ENCODE measurements around the gene AGMO. TPM values are rescaled to one million over a fixed set of nuclear protein-coding genes. Genes with fewer than 3 reads are reported as not detected.

AGMO gene
- total RNA-seq, result not detected
- 0 reads per million in 2 donors for total RNA-seq

DNA sequence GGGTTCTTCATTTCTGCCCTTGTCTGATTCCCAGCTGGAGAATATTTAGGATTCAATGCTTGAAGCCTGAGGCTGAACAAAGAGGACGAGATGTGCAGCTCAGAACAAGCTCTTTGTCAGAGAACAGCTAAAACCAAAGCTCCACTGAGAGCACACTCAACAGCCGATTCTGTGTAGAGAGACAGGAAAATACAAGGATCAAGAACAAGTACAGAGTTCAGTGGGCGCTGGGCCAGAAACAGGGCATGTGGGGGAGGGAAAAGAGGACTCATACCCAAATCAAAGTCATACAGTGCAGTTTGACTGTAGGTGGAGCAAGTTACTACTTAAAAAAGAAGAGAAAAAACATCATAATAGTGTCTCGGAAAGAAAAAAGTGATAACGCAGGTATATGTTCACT is at the start of gene AGMO:
Gene AGMO, minus strand, starts transcription at position 181 of the 400 bp plus-strand sequence.
- no peaks in the 10 kb centered on the region for H3K4me1 Mint-ChIP-seq
- no peak within 1 kb of the TSS for H3K27ac Mint-ChIP-seq
- H3K9me3 ChIP-seq (ENCODE audit: control insufficient read depth, low read length, poor library complexity, severe bottlenecking), result no peaks in the 10 kb centered on the region
- no peak for DNase-seq
- no peak within 1 kb of the TSS for H3K4me3 Mint-ChIP-seq
- H3K36me3 Mint-ChIP-seq (ENCODE audit: low read depth), result no peaks in the 10 kb centered on the region
- no peak for ATAC-seq
- no peaks in the 10 kb centered on the region for H3K27me3 Mint-ChIP-seq

DNA sequence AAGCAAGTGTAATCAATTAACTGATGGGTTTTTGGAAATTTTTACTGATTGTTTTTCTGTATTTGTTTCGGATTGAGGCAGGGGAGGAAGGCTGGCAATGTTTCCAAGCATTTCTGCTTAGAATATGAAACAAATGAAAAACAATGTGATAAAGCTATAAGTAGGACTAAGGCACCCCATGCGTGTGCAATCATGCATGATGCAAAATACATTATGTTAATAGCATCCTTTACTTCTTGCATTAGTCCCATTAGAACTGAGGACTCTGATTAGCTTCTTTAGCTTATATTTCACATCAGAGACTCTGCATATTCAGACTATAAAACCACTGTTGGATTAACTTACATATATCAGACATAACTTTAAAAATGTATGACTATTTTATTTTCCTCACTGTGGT is 48.7 kb upstream of the AGMO start:
- DNase-seq (no peak), ATAC-seq (no peak)
- H3K27me3 Mint-ChIP-seq, result no peaks in the 10 kb centered on the region
- H3K36me3 Mint-ChIP-seq (ENCODE audit: low read depth), result no peaks in the 10 kb centered on the region
- H3K4me3 Mint-ChIP-seq, result no peak overlapping the region
- H3K27ac Mint-ChIP-seq, result no peak overlapping the region
- H3K9me3 ChIP-seq (ENCODE audit: control insufficient read depth, low read length, poor library complexity, severe bottlenecking), result no peaks in the 10 kb centered on the region
- no peaks in the 10 kb centered on the region for H3K4me1 Mint-ChIP-seq

DNA sequence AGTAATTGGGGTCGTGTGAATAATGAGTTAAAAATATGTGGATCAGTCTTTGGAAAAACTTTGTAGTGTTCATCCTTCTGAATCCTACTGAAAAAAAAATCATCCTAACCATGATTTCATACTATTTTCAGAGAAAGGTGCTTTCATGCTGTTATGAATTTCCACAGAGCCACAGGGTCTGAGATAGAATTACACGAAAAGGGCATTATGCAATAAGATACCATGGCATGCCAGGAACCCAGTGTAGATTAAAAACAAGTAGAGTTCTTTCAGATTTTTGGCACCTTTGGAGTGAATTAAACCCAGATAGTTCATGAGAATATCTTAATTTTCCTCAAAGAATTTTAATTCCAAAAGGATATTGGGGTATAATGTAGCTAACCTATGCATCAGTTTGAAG is 47.5 kb upstream of the AGMO start:
- Mint-ChIP-seq H3K36me3 (ENCODE audit: low read depth) (no peaks in the 10 kb centered on the region), H3K4me3 (no peak overlapping the region), H3K27me3 (no peaks in the 10 kb centered on the region), H3K4me1 (no peaks in the 10 kb centered on the region), H3K27ac (no peak overlapping the region)
- ATAC-seq (no peak), DNase-seq (no peak)
- no peaks in the 10 kb centered on the region for H3K9me3 ChIP-seq (ENCODE audit: control insufficient read depth, low read length, poor library complexity, severe bottlenecking)

DNA sequence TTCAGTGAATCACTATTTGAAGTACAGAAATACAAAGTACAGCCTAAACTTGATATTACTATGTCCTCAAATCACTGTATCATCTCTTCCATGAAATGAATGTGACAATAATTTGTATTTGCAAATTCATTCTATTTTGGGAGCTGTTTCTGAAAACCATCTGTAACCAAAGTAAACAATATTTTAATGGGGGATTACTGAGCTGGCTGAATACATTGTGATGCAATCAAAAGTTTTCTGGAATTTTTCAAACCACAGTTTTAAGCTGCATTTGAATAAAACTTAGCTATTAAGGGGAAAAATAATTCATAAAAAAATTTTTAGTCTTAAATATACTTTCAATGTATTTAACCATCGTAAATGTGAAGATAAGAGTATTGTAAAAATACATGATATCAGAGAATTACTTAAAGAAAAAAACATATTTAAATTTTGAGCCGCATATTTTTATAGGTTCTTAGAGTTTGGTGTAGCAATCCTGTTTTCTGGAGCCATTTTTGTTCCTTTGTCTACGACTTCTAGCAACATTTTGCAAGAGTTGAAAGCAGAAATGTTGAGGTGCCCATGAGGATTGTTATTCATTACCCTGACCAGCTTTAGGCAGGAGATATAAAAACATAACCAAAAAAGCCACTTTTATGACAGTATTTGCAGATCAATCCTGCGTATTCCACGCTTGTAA is 45.9 kb upstream of the AGMO start:
- H3K9me3 ChIP-seq (ENCODE audit: control insufficient read depth, low read length, poor library complexity, severe bottlenecking), result no peaks in the 10 kb centered on the region
- no peaks in the 10 kb centered on the region for H3K36me3 Mint-ChIP-seq (ENCODE audit: low read depth)
- no peak overlapping the region for H3K27ac Mint-ChIP-seq
- H3K4me3 Mint-ChIP-seq, result no peak overlapping the region
- no peaks in the 10 kb centered on the region for H3K4me1 Mint-ChIP-seq
- ATAC-seq (no peak), DNase-seq (no peak)
- no peaks in the 10 kb centered on the region for H3K27me3 Mint-ChIP-seq

DNA sequence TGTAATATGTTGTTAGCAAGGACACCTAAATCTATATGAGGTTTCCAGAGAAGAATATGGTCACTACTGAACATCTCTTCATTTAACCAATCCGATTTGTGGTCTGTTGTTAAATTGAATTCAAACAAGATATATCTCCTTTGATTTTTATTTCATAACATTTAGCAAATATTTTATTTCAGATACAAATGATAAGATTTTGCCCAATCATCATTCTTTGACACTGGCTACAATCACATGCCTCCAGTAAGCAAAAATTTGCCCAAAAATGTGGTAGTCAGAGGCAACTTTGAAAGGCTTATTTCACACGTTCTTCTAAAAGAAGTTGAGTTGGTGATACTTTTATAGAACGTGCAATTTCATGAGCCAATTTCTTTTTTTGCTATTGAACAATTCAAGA is 44.7 kb upstream of the AGMO start:
- Mint-ChIP-seq H3K27ac (no peak overlapping the region), H3K4me1 (no peaks in the 10 kb centered on the region), H3K4me3 (no peak overlapping the region), H3K27me3 (no peaks in the 10 kb centered on the region), H3K36me3 (ENCODE audit: low read depth) (no peaks in the 10 kb centered on the region)
- ATAC-seq, result no peak
- no peaks in the 10 kb centered on the region for H3K9me3 ChIP-seq (ENCODE audit: control insufficient read depth, low read length, poor library complexity, severe bottlenecking)
- DNase-seq, result no peak

DNA sequence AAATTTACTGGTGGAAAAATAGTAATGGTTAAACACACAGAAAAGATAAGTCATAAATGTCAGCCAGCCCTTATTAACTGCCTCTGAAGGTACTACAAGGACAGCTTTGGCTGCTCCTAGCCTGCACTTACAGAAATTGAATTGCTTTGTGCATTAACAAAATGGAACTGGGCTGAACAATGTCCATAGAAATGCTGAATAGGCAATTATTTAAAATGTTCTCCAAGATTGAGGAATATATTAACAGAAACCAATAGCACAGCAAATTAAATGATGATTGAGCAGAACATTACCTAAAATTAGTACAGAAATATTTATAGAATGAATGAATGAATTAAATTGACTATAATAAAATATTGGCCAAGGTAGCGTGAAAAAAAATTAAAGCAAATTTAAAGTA is 42.4 kb upstream of the AGMO start:
- ATAC-seq, result no peak
- H3K36me3 Mint-ChIP-seq (ENCODE audit: low read depth), result no peaks in the 10 kb centered on the region
- no peaks in the 10 kb centered on the region for H3K9me3 ChIP-seq (ENCODE audit: control insufficient read depth, low read length, poor library complexity, severe bottlenecking)
- H3K4me1 Mint-ChIP-seq, result no peaks in the 10 kb centered on the region
- no peaks in the 10 kb centered on the region for H3K27me3 Mint-ChIP-seq
- H3K4me3 Mint-ChIP-seq, result no peak overlapping the region
- DNase-seq, result no peak
- no peak overlapping the region for H3K27ac Mint-ChIP-seq

DNA sequence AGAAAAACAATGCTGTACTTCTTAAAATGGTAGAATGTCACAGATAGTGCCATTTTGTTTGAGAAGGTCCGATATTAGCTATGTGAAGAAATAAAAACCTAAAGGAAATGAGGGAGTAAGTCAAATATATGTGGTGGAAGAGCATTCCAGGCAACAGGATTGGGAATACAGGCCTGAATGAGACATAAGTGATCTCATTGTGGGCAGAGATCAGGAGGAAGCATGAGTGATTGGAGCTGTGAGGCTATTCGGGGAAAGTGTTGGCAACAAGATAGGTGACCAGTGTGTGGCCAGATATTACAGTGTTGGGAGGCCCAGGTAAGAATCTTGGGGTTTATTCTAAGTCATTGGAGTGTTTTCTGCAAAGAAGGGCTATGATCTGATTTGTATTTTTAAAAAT is 41.3 kb upstream of the AGMO start:
- H3K36me3 Mint-ChIP-seq (ENCODE audit: low read depth), result no peaks in the 10 kb centered on the region
- no peaks in the 10 kb centered on the region for H3K9me3 ChIP-seq (ENCODE audit: control insufficient read depth, low read length, poor library complexity, severe bottlenecking)
- ATAC-seq (no peak), DNase-seq (no peak)
- no peaks in the 10 kb centered on the region for H3K27me3 Mint-ChIP-seq
- no peak overlapping the region for H3K4me3 Mint-ChIP-seq
- no peak overlapping the region for H3K27ac Mint-ChIP-seq
- H3K4me1 Mint-ChIP-seq, result no peaks in the 10 kb centered on the region

DNA sequence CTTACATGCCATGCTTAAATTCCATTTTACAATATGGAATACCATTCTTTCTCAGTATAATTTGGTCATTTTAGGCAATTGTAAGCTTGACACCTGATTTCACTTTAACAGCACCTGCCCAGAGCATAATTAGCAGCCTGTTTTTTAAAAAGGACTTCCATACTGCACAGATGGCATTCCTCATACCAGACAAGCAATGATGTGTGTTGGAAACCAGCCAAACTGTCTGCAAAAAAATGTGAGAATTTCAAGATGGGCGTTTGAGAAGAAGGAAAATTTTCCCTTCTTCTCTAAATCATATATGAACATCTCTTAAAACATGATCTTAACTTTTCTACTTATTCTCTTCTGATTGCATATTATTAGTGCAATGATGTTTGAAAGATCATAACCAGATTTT is 40.4 kb upstream of the AGMO start:
- no peak overlapping the region for H3K27ac Mint-ChIP-seq
- no peaks in the 10 kb centered on the region for H3K36me3 Mint-ChIP-seq (ENCODE audit: low read depth)
- no peaks in the 10 kb centered on the region for H3K9me3 ChIP-seq (ENCODE audit: control insufficient read depth, low read length, poor library complexity, severe bottlenecking)
- DNase-seq (no peak), ATAC-seq (no peak)
- no peaks in the 10 kb centered on the region for H3K4me1 Mint-ChIP-seq
- H3K4me3 Mint-ChIP-seq, result no peak overlapping the region
- H3K27me3 Mint-ChIP-seq, result no peaks in the 10 kb centered on the region

DNA sequence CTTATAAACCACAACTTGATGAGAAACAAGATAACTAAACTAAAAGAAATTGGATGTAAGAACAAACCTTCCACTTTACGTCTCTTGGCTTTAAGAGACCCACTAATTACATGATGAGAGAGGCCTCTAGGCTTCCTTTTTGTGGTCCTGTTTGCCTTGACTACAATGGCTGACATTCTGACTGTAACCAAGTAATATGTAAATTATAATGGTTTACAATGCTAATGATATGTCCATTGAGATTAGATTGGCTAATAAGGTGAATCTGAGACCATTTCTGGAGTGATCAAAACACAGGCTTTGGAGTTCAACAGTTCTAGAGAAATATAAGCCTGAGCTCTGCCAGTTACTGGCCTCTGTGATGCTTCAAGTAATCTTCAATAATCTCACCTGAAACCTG is 39.4 kb upstream of the AGMO start:
- Mint-ChIP-seq H3K27me3 (no peaks in the 10 kb centered on the region), H3K36me3 (ENCODE audit: low read depth) (no peaks in the 10 kb centered on the region), H3K4me3 (no peak overlapping the region), H3K27ac (no peak overlapping the region), H3K4me1 (no peaks in the 10 kb centered on the region)
- ATAC-seq (no peak), DNase-seq (no peak)
- H3K9me3 ChIP-seq (ENCODE audit: control insufficient read depth, low read length, poor library complexity, severe bottlenecking), result no peaks in the 10 kb centered on the region

DNA sequence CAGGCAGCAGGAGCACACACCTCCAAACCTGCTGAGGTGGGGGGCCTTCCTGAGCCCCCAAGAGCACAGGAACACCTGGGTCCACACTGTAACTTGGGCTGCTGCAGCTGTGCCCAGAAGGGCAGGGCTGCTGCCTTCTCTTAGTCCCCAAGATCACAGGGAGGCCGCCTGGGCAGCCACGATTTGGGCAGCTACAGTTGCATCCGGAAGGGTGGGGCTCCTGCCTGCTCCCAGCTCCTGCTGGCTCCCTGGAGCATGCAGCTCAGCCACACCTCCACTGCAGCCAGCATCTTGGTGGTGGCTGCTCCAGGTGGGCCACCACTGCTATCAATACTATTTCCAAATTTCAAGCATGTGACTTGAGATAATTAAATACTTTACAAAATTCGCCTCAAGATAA is 38.5 kb upstream of the AGMO start:
- ATAC-seq, result no peak
- H3K36me3 Mint-ChIP-seq (ENCODE audit: low read depth), result no peaks in the 10 kb centered on the region
- DNase-seq, result no peak
- H3K4me3 Mint-ChIP-seq, result no peak overlapping the region
- no peak overlapping the region for H3K27ac Mint-ChIP-seq
- no peaks in the 10 kb centered on the region for H3K9me3 ChIP-seq (ENCODE audit: control insufficient read depth, low read length, poor library complexity, severe bottlenecking)
- no peaks in the 10 kb centered on the region for H3K27me3 Mint-ChIP-seq
- no peaks in the 10 kb centered on the region for H3K4me1 Mint-ChIP-seq

DNA sequence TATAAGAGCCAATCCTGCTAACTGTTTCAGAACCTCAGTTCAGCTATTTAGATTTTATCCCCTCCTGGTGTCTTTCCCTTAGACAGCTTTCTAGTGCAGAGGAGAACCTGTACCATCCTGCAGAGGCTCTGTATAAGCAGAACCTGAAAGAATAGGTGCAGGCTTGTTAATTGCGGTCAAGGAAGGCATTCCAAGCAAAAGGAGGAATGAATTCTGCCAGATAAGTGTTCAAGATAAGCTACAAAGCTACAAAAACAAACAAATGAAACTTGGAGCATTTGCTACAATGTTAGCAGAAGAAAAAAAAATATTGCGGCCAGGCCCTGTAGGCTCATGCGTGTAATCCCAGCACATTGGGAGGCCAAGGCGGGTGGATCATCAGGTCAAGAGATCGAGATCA is 32.6 kb upstream of the AGMO start:
- no peaks in the 10 kb centered on the region for H3K9me3 ChIP-seq (ENCODE audit: control insufficient read depth, low read length, poor library complexity, severe bottlenecking)
- DNase-seq, result no peak
- Mint-ChIP-seq H3K36me3 (ENCODE audit: low read depth) (no peaks in the 10 kb centered on the region), H3K27ac (no peak overlapping the region), H3K4me3 (no peak overlapping the region), H3K27me3 (no peaks in the 10 kb centered on the region), H3K4me1 (no peaks in the 10 kb centered on the region)
- no peak for ATAC-seq

DNA sequence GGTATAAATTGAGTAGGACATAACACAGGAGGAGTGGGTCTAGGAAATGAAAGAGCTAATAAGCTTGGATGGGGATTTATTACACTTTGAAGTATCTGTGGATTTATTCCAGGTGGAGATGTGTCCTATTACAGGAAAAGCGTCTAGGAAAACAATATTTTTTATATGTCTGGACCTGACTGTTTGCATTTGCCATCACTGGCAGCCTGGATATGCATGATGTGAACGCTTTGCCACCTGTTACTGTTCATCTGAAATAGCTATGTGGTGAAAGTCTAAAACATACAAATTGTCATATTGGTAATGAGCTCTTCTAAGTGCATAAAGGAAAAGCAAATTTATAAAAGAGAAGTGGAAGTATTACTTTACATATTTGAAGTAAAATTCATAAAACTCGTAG is 31.6 kb upstream of the AGMO start:
- H3K27me3 Mint-ChIP-seq, result no peaks in the 10 kb centered on the region
- H3K36me3 Mint-ChIP-seq (ENCODE audit: low read depth), result no peaks in the 10 kb centered on the region
- no peak overlapping the region for H3K27ac Mint-ChIP-seq
- no peak overlapping the region for H3K4me3 Mint-ChIP-seq
- DNase-seq (no peak), ATAC-seq (no peak)
- no peaks in the 10 kb centered on the region for H3K9me3 ChIP-seq (ENCODE audit: control insufficient read depth, low read length, poor library complexity, severe bottlenecking)
- H3K4me1 Mint-ChIP-seq, result no peaks in the 10 kb centered on the region

DNA sequence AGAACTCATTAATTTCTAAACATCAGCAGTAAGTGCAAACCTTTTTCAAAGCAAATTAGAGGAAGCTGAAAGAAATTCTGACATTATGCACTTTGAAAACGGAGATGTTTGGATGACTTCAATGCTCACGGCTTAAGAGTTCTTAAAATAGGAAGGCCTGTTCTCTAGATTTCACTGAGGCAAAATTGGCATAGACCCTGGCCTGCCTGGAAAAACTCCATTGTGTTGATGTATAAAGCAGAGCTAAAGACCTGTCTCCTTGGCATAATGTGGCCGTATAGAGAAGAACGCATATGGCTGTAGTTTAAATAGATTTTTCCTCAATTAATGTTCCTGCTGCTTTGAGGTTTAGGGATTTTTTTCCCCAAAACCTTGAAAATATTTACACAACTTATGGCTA is 24.5 kb upstream of the AGMO start:
- Mint-ChIP-seq H3K4me3 (no peak overlapping the region), H3K4me1 (no peaks in the 10 kb centered on the region), H3K27me3 (no peaks in the 10 kb centered on the region), H3K36me3 (ENCODE audit: low read depth) (no peaks in the 10 kb centered on the region), H3K27ac (no peak overlapping the region)
- no peaks in the 10 kb centered on the region for H3K9me3 ChIP-seq (ENCODE audit: control insufficient read depth, low read length, poor library complexity, severe bottlenecking)
- ATAC-seq (no peak), DNase-seq (no peak)

DNA sequence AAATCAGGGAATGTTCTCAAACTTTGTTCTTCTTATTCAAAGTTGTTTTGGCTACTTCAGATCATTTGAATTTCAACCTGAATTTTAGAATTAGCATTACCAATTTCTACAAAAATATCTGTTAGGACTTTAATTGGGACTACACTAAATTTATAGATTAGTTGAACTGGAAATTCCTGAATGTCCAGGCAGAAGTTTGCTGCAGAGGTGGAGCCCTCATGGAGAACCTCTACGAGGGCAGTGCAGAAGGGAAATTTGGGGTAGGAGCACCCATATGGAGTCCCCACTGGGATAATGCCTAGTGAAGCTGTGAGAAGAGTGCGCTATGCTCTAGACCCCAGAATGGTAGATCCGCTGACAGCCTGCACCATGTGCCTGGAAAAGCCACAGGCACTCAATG is 22.8 kb upstream of the AGMO start:
- H3K9me3 ChIP-seq (ENCODE audit: control insufficient read depth, low read length, poor library complexity, severe bottlenecking), result no peaks in the 10 kb centered on the region
- H3K36me3 Mint-ChIP-seq (ENCODE audit: low read depth), result no peaks in the 10 kb centered on the region
- no peaks in the 10 kb centered on the region for H3K4me1 Mint-ChIP-seq
- no peak overlapping the region for H3K4me3 Mint-ChIP-seq
- H3K27ac Mint-ChIP-seq, result no peak overlapping the region
- no peaks in the 10 kb centered on the region for H3K27me3 Mint-ChIP-seq
- ATAC-seq (no peak), DNase-seq (no peak)

Data from T-helper 17 cell (primary cell).